Stimulated activated CD4-positive, alpha-beta T cell treated with anti-CD3 and anti-CD28 coated beads, TNF-alpha, amount 100 ng/mL, for 4 hours (primary cell): ENCODE results near the gene SPSB1.

ENCODE experiments used
- DNase-seq, 3 experiments: peaks; one replicate each; pipeline ENCODE4 v3.0.0-alpha.2; 2020; ENCODE audit warnings: low read depth in 3 of 3

The SPSB1 gene

GRCh38 chr1:9292361-9293240 lies at the start of gene SPSB1:
Gene SPSB1 (plus strand): TSS chr1:9292894. CDS start chr1:9355892, 62,998 bp downstream.
- peak; percentile 44 to 55 (median 52) for DNase-seq

DNA sequence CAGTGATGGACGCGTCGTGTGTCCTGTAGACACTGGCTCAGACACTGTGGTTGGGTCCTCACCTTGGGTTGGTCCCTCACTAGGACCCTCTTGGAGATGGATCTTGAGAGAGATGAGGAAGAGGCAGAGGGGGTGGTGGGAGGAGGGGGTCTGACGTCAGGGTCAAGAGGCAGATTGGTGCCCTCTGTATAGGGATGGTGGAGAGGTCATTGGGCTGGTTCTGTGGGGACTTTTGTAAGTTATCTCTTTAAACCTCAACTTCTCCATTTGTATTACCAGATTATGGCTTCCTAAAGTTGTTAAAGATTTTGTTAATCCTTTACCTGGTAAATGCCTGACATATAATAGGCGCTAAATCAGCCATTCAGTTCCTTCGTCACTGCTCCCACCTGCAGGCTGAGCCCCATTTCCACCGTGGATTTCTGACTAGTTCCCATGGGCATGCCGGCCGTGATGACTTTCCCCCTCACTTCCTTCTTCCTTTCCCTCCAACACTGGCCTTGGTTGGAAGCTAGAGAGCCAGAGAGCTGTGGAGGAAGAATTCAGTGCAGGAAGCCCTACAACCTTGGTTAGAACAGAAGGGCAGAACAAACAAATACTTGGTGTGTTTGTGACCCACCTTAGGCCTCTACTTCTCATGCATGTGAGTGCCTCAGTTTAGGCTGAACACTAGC lies 49.5 kb upstream of the SPSB1 start:
- no peak for DNase-seq

DNA sequence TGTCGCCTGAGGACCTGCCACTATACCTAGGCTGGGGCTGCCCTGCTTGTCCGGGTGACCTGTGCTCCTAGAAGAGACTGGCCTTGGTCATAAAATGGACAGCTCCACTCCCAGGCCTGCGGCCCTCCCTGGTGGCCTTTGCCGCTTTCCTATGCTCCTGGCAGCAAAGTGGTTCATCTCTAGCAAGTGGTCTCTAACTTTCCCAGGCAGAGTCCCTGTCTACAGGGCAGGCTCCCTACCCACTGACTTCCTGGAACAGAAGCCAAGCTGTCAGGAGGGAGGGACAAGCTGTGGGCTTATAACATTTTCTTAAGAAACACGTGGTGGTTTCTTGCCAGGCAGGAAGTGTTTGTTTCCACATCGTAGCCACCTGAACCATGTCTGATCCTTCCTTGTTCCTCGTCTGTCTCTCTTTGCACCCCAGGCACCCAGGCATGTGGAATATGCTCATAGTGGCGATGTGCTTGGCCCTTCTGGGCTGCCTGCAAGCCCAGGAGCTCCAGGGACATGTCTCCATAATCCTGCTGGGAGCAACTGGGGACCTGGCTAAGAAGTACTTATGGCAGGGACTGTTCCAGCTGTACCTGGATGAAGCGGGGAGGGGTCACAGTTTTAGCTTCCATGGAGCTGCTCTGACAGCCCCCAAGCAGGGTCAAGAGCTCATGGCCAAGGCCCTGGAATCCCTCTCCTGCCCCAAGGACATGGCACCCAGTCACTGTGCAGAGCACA lies 48.0 kb upstream of the SPSB1 start:
- no peak for DNase-seq

DNA sequence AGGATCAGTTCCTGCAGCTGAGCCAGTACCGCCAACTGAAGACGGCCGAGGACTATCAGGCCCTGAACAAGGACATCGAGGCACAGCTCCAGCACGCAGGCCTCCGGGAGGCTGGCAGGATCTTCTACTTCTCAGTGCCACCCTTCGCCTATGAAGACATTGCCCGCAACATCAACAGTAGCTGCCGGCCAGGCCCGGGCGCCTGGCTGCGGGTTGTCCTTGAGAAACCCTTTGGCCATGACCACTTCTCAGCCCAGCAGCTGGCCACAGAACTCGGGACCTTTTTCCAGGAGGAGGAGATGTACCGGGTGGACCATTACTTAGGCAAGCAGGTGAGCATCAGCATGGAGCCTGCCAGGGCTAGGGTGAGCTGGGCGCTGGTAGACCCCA lies 47.5 kb upstream of the SPSB1 start:
- no peak for DNase-seq

DNA sequence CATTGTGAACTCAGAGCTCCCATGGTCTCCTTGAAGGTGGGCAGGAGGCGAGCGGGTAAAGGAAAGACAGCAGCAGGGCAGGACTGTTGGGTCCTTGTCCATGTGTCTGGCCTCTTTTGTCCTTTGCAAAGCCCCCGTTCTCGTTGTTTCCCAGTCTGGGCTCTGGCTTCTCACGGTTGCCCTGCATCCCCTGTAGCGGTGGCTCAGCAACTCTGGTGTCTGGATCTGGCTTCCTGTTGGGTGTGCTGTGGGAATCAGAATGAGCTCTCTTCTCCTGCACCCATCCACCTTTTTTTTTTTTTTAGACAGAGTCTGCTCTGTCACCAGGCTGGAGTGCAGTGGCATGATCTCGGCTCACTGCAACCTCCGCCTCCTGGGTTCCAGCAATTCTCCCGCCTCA lies 47.0 kb upstream of the SPSB1 start:
- DNase-seq: no peak

GRCh38 chr1:9246215-9246614 lies 46.5 kb upstream of the SPSB1 start:
- DNase-seq: no peak

GRCh38 chr1:9246841-9247785 lies 45.6 kb upstream of the SPSB1 start:
- DNase-seq: no peak

DNA sequence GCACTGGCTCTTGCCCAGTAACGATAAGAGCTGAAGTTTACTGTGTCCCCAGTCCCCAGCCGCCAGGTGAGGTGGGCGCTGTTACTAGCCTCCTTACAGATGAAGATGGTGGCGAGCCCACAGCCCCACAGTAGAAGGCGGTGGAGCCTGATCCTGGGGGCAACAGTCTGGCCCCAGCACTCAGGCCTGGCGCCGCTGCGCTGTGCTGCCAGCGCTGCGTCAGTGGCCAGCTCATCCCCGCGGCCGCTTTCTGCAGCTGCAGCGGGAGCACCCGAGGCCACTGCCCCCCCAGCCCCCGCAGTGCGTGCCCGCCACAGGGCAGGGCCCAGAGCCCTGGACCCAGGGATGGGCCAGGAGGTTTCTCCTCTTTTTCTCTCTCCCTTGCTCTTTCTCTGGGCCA lies 44.8 kb upstream of the SPSB1 start:
- DNase-seq: no peak

DNA sequence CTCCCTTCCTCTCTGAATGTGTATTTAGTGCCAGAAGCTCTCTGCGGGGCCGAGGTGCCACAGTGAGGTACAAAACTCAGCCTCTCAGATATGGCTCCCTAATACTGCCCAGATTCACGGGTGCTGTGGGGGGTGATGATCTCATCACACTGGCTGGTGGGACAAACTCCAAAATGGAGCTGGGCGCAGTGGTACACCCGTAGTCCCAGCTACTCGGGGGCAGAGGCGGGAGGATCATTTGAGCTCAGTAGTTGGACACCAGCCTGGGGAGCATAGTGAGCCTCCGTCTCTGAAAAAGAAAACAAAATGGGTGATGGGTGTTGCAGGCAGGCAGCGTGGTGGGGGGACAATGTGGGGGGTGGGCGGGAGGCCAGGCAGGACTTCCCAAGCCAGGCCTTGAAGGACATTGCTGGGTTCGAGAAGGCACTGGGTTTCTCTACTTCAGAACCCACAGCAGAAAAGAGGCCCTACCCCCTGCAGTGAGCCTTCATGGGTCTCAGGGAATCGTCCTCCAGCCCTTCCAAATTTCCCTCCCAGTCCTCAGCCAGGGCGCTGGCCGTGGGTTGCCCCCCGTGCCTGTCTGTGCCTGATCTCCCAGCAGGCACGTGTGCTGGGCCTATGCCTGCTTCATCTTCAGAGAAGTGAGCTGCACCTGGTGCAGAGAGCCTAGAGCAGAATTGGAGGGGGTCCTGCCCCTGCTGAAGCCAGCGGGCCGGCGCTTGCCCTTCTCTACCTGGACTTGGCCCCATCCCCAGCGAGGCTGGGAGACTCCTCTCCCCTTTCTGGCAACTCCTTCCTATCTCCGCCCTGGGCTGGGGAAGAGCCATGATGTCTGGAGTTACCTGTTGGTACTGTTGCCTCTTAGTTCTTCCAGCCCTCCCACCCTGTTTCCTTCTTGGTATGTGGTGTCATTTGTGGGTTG lies 44.1 kb upstream of the SPSB1 start:
- no peak for DNase-seq

GRCh38 chr1:9249263-9249533 lies 43.5 kb upstream of the SPSB1 start:
- no peak for DNase-seq

- no peak for DNase-seq
Measured at GRCh38 chr1:9249534-9250410, 42.9 kb upstream of the SPSB1 start.

- no peak for DNase-seq
Measured at GRCh38 chr1:9250411-9251381, 42.0 kb upstream of the SPSB1 start.

- no peak for DNase-seq
Measured at GRCh38 chr1:9251501-9251900, 41.2 kb upstream of the SPSB1 start.

DNA sequence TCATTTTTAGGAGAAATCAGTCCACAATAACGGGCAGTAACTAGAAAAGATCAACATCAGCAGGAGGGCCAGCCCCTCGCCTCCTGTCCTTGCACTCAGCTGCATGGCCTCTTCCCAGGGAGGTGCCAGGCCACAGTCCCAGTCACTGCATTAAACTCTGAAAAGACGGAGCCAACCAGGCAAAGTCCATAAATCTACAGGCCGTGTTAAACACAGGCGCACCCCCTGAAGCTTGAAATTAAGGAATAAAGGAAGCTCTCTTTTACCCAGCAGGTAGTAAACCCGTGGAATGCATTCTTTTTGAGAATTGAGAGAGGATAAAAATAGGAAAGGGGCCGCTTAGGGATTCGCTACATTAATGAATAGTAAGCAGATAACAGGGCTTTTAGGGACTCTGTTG lies 39.7 kb upstream of the SPSB1 start:
- no peak for DNase-seq

DNA sequence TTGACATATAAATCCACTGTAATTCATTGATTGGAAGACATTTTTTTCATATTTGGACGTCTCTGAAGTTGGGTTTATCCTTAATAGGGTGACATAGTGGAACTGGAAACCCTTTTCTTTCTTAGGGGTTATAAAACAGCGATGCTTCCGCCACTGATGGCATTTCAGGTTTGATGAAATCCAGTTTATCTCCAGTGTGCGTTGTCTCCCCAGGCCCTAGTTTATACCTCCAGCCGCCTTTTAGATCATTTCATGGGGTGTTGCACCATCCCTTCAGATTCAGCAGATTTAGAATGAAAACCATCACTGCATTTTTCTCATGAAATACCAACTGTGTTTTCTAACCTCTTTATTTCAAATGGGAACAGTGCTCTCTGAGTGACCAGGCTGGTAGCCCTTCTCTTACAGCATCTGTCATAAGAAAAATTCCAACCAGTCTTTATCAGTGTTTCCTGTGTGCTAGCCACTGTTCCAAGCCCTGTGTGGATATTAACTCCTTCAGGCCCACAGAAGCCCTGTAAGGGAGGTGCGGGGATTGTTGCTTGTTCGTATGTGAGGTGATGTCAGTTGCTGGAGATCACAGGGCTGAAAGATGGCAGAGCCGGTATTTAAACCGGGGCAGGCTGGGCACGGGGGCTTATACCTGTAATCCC lies 39.1 kb upstream of the SPSB1 start:
- DNase-seq: no peak

GRCh38 chr1:9256332-9256731 lies 36.4 kb upstream of the SPSB1 start:
- no peak for DNase-seq

DNA sequence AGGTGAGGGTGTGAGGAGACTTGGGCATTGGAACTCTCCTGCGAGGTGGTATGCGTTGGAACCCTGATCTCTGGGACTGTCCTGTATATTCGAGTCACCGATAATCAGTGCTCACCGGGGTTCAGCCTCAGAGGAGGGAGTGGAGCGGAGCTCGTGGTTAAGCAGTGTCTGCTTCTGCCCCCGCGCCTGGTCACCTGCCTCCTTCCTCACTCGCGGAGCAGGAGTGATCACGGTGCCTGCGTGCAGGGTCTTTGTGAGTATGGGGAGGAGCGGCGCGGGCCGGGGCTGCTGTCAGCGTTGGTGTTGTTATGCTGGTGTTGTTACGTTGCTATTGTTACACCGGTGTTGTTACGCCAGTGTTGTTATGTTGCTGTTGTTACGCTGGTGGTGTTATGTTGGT lies 34.8 kb upstream of the SPSB1 start:
- DNase-seq: no peak

DNA sequence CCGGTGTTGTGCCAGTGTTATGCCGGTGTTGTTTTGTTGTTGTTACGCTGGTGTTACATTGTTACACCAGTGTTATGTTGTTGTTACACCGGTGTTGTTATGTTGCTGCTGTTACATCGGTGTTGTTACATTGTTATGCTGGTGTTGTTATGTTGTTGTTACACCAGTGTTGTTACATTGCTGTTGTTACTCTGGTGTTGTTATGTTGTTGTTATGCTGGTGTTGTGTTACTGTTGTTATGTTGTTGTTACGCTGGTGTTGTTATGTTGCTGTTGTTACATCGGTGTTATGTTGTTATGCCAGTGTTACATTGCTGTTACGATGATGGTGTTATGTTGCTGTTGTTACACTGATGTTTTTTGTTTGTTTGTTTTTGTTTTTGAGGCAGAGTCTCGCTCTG lies 34.1 kb upstream of the SPSB1 start:
- DNase-seq: no peak
